Stimulated activated CD8-positive, alpha-beta memory T cell treated with anti-CD3 and anti-CD28 coated beads, Interleukin-12 subunit alpha, Interleukin-12 subunit beta, amount 100 ng/mL, for 24 hours (primary cell): ENCODE results near the gene TIAM2.
"Not testable (repeated sequence)": the region's sequence is repeated elsewhere in the genome, so short reads cannot be mapped to it uniquely, and the experiment has no call there.

ENCODE experiments used
- DNase-seq: peaks from one replicate; pipeline ENCODE4 v3.0.0-alpha.2; 2020; ENCODE audit errors: extremely low read depth

The TIAM2 gene

GRCh38 chr6:155165029-155165710, 170.1 kb downstream of the TIAM2 start:
- DNase-seq, result no peak

GRCh38 chr6:155170519-155170918, 175.4 kb downstream of the TIAM2 start:
- no peak for DNase-seq

- peak; percentile 65 for DNase-seq
Observed at GRCh38 chr6:155171109-155171746, 176.1 kb downstream of the TIAM2 start.

GRCh38 chr6:155171747-155172449, 176.8 kb downstream of the TIAM2 start:
- no peak for DNase-seq

GRCh38 chr6:155173488-155173887, 178.4 kb downstream of the TIAM2 start:
- no peak for DNase-seq

GRCh38 chr6:155174576-155175211, 179.6 kb downstream of the TIAM2 start:
- peak; percentile 25 for DNase-seq

GRCh38 chr6:155177363-155177961, 182.3 kb downstream of the TIAM2 start:
- DNase-seq, result no peak

GRCh38 chr6:155181498-155181897, 186.4 kb downstream of the TIAM2 start:
- DNase-seq, result no peak

GRCh38 chr6:155182103-155182502, 187.0 kb downstream of the TIAM2 start:
- no peak for DNase-seq

GRCh38 chr6:155183095-155183494, 188.0 kb downstream of the TIAM2 start:
- DNase-seq, result no peak

- DNase-seq, result not testable (repeated sequence)
Observed at GRCh38 chr6:155185041-155185440, 189.9 kb downstream of the TIAM2 start.

GRCh38 chr6:155185544-155185943, 190.4 kb downstream of the TIAM2 start:
- DNase-seq, result no peak

GRCh38 chr6:155186052-155186658, 191.0 kb downstream of the TIAM2 start:
- DNase-seq, result peak; percentile 27

- no peak for DNase-seq
Observed at GRCh38 chr6:155187106-155187505, 192.0 kb downstream of the TIAM2 start.

- DNase-seq, result no peak
Observed at GRCh38 chr6:155187994-155188706, 193.0 kb downstream of the TIAM2 start.

GRCh38 chr6:155188707-155189496, 193.8 kb downstream of the TIAM2 start:
- no peak for DNase-seq

- DNase-seq, result no peak
Observed at GRCh38 chr6:155190677-155191076, 195.6 kb downstream of the TIAM2 start.

GRCh38 chr6:155193526-155193925, 198.4 kb downstream of the TIAM2 start:
- no peak for DNase-seq

GRCh38 chr6:155194399-155194798, 199.3 kb downstream of the TIAM2 start:
- DNase-seq, result no peak

- no peak for DNase-seq
Observed at GRCh38 chr6:155195903-155196302, 200.8 kb downstream of the TIAM2 start.
